HG03060 (cell line): ENCODE results near the gene EIF4G1.
"Not testable (repeated sequence)": the region's sequence is repeated elsewhere in the genome, so short reads cannot be mapped to it uniquely, and the experiment has no call there.

Experiments
- ATAC-seq: cut with Tn5 transposase; IDR thresholded peaks from one replicate; pipeline ENCODE4 v1.9.1; 2021; ENCODE audit warnings: low read depth, moderate number of reproducible peaks; ENCODE audit not compliant: unreplicated experiment

Gene EIF4G1

DNA sequence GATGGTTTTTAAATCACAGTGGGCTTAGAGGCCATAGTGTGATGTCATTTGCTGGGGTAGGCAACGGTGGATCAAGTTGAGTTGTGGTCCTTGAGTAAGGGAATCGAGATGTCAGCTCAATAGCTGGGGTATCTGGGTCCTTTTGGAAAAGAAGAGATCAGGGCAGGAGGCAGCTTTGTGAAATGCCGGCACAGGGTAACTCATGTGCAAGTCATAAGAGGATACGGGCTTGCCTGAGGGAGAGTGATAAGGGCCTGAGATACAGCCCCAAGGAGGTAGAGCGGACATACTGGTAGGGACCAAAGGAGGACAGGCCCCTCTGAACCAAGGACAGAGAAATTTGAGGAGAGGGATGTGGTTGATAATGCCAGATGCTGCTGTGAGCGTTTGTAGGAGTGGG is 18.8 kb downstream of the EIF4G1 start:
- ATAC-seq: no peak

DNA sequence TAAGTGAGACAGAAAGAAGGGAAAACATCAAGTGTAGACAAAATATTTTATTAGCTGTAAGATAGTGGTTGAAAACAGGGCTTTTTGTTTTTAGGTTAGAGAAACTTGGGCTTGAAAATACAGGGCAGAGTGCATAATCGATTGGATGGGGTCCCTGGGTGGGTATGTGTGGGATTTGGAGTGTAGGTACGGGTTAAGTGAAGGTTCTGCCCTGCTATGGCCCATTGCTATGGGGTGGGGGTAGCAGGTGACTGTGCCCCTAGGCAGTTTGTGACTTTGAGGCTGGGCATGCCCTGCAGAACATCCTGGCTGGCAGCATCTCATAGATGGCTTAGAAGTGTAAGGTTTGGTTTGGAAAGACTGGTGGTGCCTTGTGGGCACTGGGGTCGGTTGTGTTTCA is 19.3 kb downstream of the EIF4G1 start:
- no peak for ATAC-seq

DNA sequence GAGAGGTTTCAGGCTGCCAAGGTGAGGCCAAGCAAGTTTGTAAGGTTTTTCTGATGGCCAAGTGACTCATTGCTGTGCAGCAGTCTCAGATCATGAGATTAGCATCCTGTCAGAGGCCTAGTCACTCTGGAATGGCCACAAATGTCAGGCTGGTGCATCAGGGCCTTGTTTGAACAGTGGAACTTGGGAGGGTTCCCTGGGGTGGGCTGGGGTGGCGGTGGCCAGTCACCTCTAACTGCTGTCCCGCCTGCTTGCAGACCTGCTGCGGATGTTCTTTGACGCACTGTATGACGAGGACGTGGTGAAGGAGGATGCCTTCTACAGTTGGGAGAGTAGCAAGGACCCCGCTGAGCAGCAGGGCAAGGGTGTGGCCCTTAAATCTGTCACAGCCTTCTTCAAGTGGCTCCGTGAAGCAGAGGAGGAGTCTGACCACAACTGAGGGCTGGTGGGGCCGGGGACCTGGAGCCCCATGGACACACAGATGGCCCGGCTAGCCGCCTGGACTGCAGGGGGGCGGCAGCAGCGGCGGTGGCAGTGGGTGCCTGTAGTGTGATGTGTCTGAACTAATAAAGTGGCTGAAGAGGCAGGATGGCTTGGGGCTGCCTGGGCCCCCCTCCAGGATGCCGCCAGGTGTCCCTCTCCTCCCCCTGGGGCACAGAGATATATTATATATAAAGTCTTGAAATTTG is 20.2 kb downstream of the EIF4G1 start:
- ATAC-seq: no peak

DNA sequence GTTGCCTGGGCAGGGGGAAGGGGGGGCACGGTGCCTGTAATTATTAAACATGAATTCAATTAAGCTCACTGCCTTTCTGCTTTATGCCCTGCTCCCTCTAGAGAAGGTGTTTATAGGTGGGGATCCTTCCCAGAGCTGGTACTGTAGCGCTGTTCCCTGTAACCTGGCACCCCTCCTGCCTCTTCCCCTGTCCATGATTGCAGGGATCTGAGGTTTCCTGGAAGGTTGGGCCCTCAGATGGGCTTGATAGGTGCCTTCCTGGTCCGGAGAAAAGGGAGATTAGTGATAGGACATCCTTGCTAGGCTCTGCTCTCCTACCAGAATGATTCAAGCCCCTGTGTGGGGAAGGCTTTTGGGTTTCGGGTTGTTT is 20.9 kb downstream of the EIF4G1 start:
- no peak for ATAC-seq

- ATAC-seq: no peak
Measured at GRCh38 chr3:184335661-184336546, 21.5 kb downstream of the EIF4G1 start.

- ATAC-seq: no peak
Measured at GRCh38 chr3:184336547-184337398, 22.4 kb downstream of the EIF4G1 start.

DNA sequence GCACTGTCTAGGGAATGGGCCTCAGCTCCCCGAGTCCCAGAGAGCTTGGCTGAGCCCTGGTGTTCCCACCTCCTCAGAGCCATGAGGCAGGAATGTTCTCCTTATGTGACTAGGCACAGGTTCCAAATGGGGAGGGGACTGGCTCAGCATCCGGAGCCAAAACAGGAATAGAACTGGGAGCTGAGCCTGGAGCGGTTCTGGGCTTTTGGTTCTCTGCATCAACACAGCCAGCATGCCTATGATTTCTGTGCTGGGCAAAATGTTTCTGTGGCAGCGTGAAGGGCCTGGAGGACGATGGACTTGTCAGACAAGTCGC is 23.0 kb downstream of the EIF4G1 start, which contains the start of gene FAM131A:
TSS of gene FAM131A (plus strand) at position 202 of the 316 bp plus-strand sequence. CDS start at position 233, 31 bp downstream.
- no peak for ATAC-seq

GRCh38 chr3:184337981-184338380 is 23.6 kb downstream of the EIF4G1 start:
- ATAC-seq: no peak

- ATAC-seq: no peak
Measured at GRCh38 chr3:184338511-184338945, 24.1 kb downstream of the EIF4G1 start.

- no peak for ATAC-seq
Measured at GRCh38 chr3:184339001-184339400, 24.6 kb downstream of the EIF4G1 start.

- not testable (repeated sequence) for ATAC-seq
Measured at GRCh38 chr3:184339451-184340135, 25.2 kb downstream of the EIF4G1 start.

DNA sequence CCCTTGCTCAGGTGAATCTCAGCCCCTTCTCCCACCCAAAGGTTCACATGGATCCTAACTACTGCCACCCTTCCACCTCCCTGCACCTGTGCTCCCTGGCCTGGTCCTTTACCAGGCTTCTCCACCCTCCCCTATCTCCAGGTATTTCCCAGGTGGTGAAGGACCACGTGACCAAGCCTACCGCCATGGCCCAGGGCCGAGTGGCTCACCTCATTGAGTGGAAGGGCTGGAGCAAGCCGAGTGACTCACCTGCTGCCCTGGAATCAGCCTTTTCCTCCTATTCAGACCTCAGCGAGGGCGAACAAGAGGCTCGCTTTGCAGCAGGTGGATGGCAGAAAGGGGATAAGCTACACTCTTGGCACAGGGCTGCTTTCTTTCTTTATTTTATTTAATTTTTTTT is 27.5 kb downstream of the EIF4G1 start:
- ATAC-seq: no peak

- no peak for ATAC-seq
Measured at GRCh38 chr3:184343200-184343876, 28.9 kb downstream of the EIF4G1 start.

GRCh38 chr3:184344579-184345316 is 30.3 kb downstream of the EIF4G1 start:
- ATAC-seq: no peak

DNA sequence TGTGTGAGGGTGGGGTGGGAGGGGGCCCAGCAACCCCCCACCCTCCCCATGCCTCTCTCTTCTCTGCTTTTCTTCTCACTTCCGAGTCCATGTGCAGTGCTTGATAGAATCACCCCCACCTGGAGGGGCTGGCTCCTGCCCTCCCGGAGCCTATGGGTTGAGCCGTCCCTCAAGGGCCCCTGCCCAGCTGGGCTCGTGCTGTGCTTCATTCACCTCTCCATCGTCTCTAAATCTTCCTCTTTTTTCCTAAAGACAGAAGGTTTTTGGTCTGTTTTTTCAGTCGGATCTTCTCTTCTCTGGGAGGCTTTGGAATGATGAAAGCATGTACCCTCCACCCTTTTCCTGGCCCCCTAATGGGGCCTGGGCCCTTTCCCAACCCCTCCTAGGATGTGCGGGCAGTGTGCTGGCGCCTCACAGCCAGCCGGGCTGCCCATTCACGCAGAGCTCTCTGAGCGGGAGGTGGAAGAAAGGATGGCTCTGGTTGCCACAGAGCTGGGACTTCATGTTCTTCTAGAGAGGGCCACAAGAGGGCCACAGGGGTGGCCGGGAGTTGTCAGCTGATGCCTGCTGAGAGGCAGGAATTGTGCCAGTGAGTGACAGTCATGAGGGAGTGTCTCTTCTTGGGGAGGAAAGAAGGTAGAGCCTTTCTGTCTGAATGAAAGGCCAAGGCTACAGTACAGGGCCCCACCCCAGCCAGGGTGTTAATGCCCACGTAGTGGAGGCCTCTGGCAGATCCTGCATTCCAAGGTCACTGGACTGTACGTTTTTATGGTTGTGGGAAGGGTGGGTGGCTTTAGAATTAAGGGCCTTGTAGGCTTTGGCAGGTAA is 31.1 kb downstream of the EIF4G1 start:
- no peak for ATAC-seq

GRCh38 chr3:184346480-184347190 is 32.2 kb downstream of the EIF4G1 start:
- no peak for ATAC-seq

- ATAC-seq: no peak
Measured at GRCh38 chr3:184347321-184348056, 33.1 kb downstream of the EIF4G1 start.
